ENCODE measurements around the gene P2RX1.
"Not testable (repeated sequence)": the region's sequence is repeated elsewhere in the genome, so short reads cannot be mapped to it uniquely, and the experiment has no call there.

P2RX1 gene

DNA sequence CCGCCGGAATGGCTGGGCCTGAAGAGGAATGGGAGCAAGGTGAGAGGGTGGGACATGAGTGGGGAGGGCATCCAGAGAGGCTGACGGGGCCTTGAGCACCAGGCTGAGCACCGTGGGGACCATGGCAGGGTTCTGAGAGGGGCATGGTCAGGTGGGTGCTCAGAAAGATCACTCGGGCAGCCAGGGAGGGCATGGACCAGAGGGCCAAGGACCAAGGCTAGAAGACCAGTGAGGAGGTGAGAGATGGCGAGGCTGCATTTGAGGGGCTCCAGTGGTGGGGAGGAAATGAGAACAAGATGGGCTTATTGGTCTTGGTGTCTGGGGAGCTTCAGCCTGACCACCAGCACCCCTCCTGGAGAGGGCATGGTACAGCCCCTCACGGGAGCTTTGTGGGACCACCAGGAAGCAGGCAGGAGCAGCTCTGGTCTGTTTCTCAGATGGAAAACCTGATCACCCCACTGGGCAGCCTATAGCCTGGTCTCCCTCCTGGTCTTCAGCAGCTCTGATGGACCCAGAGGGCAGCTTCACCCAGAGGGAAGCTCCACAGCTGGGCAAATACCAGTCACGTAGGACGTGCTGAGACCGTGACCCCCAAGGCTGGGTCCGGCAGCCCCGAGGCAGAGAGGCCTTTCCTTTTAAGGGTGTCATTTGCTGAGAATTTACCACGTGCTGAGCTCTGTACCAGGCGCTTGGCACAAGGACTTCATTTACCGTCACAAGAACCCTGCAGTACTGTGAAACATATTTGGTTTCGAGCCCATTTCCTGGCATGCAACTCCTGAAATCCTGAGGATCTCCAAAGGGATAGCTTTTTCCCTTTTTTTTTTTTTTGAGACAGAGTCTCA is 58.8 kb downstream of the P2RX1 start:
- no peak for DNase-seq (ENCODE audit: low read depth in 2 of 2)

DNA sequence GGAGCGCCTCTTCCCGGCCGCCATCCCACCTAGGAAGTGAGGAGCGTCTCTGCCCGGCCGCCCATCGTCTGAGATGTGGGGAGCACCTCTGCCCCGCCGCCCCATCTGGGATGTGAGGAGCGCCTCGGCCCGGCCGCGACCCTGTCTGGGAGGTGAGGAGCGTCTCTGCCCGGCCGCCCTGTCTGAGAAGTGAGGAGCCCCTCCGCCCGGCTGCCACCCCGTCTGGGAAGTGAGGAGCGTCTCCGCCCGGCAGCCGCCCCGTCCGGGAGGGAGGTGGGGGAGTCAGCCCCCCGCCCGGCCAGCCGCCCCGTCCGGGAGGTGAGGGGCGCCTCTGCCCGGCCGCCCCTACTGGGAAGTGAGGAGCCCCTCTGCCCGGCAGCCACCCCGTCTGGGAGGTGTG is 62.1 kb downstream of the P2RX1 start:
- DNase-seq (ENCODE audit: low read depth in 2 of 2): not testable (repeated sequence)

DNA sequence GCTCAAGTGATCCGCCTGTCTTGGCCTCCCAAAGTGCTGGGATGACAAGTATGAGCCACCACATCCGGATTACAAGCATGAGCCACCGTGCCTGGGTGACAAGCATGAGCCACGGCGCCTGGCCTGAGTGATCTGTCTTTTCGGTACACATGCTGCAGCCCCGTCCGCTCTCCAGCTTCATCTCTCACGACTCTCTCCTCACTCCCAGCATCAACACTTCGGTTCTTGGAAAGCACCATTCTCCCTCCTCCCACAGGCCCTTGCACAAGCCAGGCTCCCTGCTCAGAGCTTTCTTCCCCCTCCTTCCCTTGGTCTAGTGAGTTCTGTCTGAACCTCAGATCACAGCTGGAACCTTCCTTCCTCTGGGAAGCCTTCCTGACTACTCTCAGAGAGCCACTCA is 63.7 kb downstream of the P2RX1 start:
- DNase-seq (ENCODE audit: low read depth in 2 of 2): no peak

DNA sequence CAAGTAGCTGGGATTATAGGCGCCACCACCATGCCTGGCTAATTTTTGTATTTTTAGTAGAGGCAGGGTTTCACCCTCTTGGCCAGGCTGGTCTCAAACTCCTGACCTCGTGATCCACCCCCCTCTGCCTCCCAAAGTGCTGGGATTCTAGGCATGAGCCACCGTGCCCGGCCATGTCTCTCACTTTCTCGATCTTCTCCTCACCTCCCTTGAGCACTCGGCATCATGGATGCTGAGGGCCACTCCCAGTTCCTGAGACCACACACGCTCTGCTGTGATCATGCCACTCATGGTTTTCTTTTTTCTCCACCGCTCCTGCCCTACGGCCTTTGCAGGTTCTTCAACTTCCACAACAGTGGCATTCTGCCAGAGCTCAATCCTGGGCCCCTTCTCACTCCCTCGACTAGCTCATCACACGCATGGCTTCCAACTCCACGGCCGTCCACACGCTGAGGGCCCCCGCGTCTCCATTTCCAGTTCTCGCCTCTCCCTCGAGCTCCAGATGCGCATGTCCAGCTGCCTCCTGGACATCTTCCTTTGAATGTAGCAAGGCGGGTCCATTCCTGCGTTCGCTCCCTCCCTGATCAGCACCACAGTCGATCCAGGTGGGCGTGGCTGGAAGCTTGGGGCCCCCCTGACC is 64.7 kb downstream of the P2RX1 start:
- no peak for DNase-seq (ENCODE audit: low read depth in 2 of 2)

DNA sequence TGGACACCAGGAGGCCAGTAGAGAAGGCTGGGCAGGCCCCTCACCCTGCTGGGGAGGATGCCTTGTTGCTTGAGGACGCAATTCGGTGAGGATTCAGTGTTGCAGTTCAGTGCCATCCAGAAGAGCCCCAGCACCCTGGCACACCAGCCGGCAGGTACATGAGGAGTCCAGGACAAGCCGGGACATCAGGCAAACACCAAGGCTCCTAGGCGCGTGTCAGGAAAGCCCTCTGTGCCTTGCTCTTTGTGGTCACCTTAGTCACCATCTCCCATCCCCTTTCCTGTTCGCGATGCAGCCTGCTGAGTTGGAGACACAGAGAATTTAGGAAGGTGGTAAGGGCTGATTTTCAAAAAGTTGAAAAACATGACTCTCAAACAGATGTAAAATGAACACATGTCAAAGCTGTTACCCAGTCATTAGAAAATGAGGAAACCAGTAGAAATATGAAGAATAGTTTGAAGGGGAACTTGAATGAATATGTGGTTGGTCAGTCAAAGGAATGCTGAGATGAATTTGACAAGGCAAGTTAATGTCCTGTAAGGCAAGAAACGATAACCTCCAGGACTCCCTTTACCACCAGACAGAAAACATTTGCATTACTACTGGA is 67.9 kb downstream of the P2RX1 start:
- DNase-seq (ENCODE audit: low read depth in 2 of 2): no peak

DNA sequence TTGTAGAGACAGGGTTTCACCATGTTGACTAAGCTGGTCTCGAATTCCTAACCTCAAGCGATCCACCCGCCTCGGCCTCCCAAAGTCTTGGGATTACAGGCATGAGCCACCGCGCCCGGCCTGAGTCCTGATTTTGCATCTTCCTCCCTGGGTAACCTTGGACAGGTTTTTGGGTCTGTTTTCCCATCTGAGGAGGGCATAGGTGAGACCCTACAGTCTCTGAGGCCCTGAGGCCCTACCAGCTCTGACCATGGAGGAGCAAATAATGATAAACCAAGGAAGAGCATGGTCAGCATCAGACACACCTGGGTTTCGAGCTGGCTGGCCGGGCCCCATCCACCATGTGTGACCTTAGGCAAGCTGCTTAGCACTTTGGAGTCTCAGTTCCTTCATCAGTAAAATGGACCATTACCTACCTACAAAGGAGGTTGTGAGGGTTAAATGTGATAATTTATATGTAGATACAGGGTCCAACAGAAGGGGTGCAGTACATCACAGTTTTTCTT is 69.0 kb downstream of the P2RX1 start:
- no peak for DNase-seq (ENCODE audit: low read depth in 2 of 2)

Measured in fibroblast of skin of left biceps (primary cell).